Hepatocyte (in vitro differentiated cells): ENCODE results near the gene ITGAD. TPM values are rescaled to one million over a fixed set of nuclear protein-coding genes. Genes with fewer than 3 reads are reported as not detected.

Experiments
- DNase-seq: peaks from one replicate; pipeline ENCODE4 v3.0.0-alpha.2; 2016; ENCODE audit warnings: low spot score
- H2AFZ ChIP-seq: fragments of 200-600 bp; sonication (generic); 2 replicates; pipeline ENCODE4 v1.6.0; 2016; ENCODE audit warnings: antibody characterized with exemption, mild to moderate bottlenecking
- H3K27ac ChIP-seq: fragments of 200-600 bp; sonication (generic); 2 replicates; pipeline ENCODE4 v1.5.1; 2016; ENCODE audit warnings: mild to moderate bottlenecking
- H3K27me3 ChIP-seq: fragments of 200-600 bp; sonication (generic); 2 replicates; pipeline ENCODE4 v1.6.1; 2016
- H3K36me3 ChIP-seq: fragments of 200-600 bp; sonication (generic); replicated peaks from 2 replicates; pipeline ENCODE4 v1.5.1; 2016; ENCODE audit warnings: low read depth; ENCODE audit not compliant: insufficient read depth
- H3K4me1 ChIP-seq: fragments of 200-600 bp; sonication (generic); 2 replicates; pipeline ENCODE4 v1.5.1; 2016; ENCODE audit warnings: mild to moderate bottlenecking, moderate library complexity; ENCODE audit not compliant: insufficient read depth
- H3K4me2 ChIP-seq: fragments of 200-600 bp; sonication (generic); 2 replicates; pipeline ENCODE4 v1.6.0; 2016
- H3K4me3 ChIP-seq: fragments of 200-600 bp; sonication (generic); 2 replicates; pipeline ENCODE4 v1.5.1; 2016; ENCODE audit warnings: mild to moderate bottlenecking
- H3K79me2 ChIP-seq: fragments of 200-600 bp; sonication (generic); 2 replicates; pipeline ENCODE4 v1.6.0; 2017; ENCODE audit warnings: mild to moderate bottlenecking
- H3K9me2 ChIP-seq: fragments of 200-600 bp; sonication (generic); replicated peaks from 2 replicates; pipeline ENCODE4 v1.6.0; 2017; ENCODE audit warnings: mild to moderate bottlenecking; ENCODE audit not compliant: insufficient read depth
- H3K9me3 ChIP-seq: fragments of 200-600 bp; sonication (generic); 2 replicates; pipeline ENCODE4 v1.5.1; 2016; ENCODE audit warnings: low read depth, mild to moderate bottlenecking
- H4K20me1 ChIP-seq: fragments of 200-600 bp; sonication (generic); 2 replicates; pipeline ENCODE4 v1.6.0; 2016; ENCODE audit warnings: mild to moderate bottlenecking; ENCODE audit not compliant: insufficient read depth, poor library complexity, severe bottlenecking
- EZH2 ChIP-seq: fragments of 200-600 bp; sonication (generic); IDR thresholded peaks from 2 replicates; pipeline ENCODE4 v1.6.1; 2016; ENCODE audit warnings: antibody characterized with exemption, mild to moderate bottlenecking, borderline replicate concordance
- EZH2phosphoT487 ChIP-seq: fragments of 200-600 bp; sonication (generic); IDR thresholded peaks from one replicate; pipeline ENCODE4 v1.6.1; 2018; ENCODE audit warnings: antibody characterized with exemption, mild to moderate bottlenecking, low read depth, moderate library complexity; ENCODE audit not compliant: unreplicated experiment, severe bottlenecking
- WGBS: methylation state at CpG from one replicate; pipeline ENCODE4 v1.1.6; 2016; ENCODE audit warnings: low lambda C conversion rate; ENCODE audit errors: missing lambda C conversion rate; 5-methylcytosine and 5-hydroxymethylcytosine counted together
- polyA plus RNA-seq: library from polyadenylated mRNA; unstranded; fragments of >200 nt; fragmentation: Nextera tagmentation; extraction: Ambion mirVana; gene quantifications from 2 replicates; pipeline ENCODE4 v1.2.1, GENCODE V29; 2016
- total RNA-seq: library from RNA; depleted of rRNA; stranded (reverse); fragments of >200 nt; gene quantifications from 2 replicates; pipeline ENCODE4 v1.2.3, GENCODE V29; 2014
- TF ChIP-seq, protein P1 (sequence below): fragments of 200-600 bp; sonication (generic); IDR thresholded peaks from 2 replicates; pipeline ENCODE4 v1.5.1; 2016; ENCODE audit warnings: antibody characterized with exemption, mild to moderate bottlenecking; ENCODE audit not compliant: poor library complexity

Gene ITGAD
- total and polyA plus RNA-seq, 2 experiments from 2014 or later, result not detected

DNA sequence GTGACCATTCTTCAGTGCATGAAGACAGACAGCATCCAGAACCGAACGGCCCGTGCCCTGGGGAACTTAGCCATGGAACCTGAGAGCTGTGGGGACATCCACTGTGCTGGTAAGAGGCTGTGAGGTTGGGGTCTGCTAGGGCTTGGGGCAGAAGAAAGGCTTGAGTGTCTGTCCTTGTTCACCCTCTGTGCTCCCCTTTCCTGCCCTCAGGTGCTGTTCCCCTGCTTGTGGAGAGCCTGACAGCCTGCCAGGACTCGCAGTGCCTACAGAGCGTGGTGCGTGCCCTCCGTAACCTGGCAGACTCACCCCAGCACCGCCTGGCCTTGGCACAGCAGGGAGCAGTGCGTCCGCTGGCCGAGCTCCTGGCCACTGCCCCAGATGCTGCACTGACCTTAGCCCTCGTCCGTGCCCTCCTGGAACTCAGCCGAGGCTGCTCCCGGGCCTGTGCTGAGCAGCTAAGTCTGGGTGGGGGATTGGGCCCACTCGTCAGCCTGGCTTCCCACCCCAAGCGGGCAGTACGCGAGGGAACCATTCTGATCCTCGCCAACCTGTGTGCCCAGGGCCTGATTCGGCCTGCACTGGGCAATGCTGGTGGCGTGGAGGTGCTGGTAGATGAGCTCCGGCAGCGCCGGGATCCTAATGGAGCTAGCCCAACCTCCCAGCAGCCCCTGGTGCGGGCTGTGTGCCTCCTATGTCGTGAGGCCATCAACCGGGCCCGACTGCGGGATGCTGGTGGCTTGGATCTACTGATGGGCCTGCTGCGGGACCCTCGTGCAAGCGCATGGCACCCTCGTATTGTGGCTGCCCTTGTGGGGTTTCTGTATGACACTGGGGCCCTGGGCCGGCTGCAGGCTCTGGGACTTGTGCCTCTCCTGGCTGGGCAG lies 69.0 kb downstream of the ITGAD start:
- H3K9me2 ChIP-seq, result no peaks in the 10 kb centered on the region
- H4K20me1 ChIP-seq, result peaks cover 12% of the 10 kb centered on the region
- TF ChIP-seq EZH2, result no peak
- no peak for TF ChIP-seq EZH2phosphoT487
- TF ChIP-seq, protein P1, sequence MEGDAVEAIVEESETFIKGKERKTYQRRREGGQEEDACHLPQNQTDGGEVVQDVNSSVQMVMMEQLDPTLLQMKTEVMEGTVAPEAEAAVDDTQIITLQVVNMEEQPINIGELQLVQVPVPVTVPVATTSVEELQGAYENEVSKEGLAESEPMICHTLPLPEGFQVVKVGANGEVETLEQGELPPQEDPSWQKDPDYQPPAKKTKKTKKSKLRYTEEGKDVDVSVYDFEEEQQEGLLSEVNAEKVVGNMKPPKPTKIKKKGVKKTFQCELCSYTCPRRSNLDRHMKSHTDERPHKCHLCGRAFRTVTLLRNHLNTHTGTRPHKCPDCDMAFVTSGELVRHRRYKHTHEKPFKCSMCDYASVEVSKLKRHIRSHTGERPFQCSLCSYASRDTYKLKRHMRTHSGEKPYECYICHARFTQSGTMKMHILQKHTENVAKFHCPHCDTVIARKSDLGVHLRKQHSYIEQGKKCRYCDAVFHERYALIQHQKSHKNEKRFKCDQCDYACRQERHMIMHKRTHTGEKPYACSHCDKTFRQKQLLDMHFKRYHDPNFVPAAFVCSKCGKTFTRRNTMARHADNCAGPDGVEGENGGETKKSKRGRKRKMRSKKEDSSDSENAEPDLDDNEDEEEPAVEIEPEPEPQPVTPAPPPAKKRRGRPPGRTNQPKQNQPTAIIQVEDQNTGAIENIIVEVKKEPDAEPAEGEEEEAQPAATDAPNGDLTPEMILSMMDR, result no peak
- no peak overlapping the region for H3K27ac ChIP-seq
- no peaks in the 10 kb centered on the region for H3K36me3 ChIP-seq
- DNase-seq, result no peak
- WGBS, result 97% methylated on average over 35 of the region's 35 CpGs
- H3K4me2 ChIP-seq, result no peak overlapping the region
- H3K27me3 ChIP-seq, result no peaks in the 10 kb centered on the region
- no peak overlapping the region for H2AFZ ChIP-seq
- H3K4me1 ChIP-seq, result peaks cover 8% of the 10 kb centered on the region
- no peaks in the 10 kb centered on the region for H3K9me3 ChIP-seq
- H3K79me2 ChIP-seq, result peaks cover 19% of the 10 kb centered on the region
- H3K4me3 ChIP-seq, result no peak overlapping the region

DNA sequence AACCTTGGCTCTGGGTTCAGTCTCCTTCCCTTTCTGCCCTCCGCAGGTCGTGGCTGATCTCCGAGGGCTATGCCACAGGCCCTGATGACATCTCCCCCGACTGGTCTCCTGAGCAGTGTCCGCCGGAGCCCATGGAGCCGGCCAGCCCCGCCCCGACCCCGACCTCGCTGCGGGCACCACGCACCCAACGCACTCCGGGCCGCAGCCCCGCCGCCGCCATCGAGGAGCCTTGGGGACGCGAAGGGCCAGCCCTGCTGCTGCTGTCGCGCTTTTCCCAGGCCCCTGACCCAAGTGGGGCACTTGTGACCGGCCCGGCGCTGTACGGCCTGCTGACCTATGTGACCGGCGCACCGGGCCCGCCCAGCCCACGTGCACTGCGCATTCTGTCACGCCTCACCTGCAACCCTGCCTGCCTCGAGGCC lies 71.2 kb downstream of the ITGAD start:
- Histone ChIP-seq H3K9me2 (no peaks in the 10 kb centered on the region), H2AFZ (no peak overlapping the region), H3K27ac (no peak overlapping the region), H3K9me3 (no peaks in the 10 kb centered on the region), H3K79me2 (peaks cover 7% of the 10 kb centered on the region), H3K27me3 (no peaks in the 10 kb centered on the region), H3K4me3 (no peak overlapping the region), H3K4me1 (no peaks in the 10 kb centered on the region), H4K20me1 (no peaks in the 10 kb centered on the region), H3K4me2 (no peak overlapping the region), H3K36me3 (no peaks in the 10 kb centered on the region)
- no peak for DNase-seq
- WGBS, result 97% methylated on average over 30 of the region's 36 CpGs
- TF ChIP-seq EZH2phosphoT487 (no peak), EZH2 (no peak)
- TF ChIP-seq, protein P1, result no peak

DNA sequence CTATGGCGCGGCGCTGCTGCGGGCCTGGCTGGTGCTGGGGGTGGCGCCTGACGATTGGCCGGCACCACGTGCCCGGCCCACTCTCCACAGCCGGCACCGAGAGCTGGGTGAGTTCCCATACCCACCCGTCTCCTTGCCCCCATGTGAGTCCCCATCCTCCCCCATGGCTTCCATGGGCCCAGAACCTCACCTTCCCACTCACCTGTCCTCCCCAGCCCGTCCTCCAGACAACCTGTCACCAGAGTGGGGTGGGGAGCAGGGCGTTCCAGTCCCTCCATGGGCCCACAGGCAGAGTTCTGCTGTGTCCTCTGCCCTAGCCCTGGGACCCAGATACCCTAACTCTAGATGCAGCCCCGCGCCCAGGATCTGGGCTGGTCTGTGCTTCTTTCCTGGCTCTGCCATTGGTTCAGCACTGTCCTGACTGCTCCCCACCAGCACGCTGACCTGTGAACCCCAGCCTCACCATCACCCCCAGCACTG lies 71.7 kb downstream of the ITGAD start:
- H3K27me3 ChIP-seq, result no peaks in the 10 kb centered on the region
- TF ChIP-seq EZH2, result no peak
- TF ChIP-seq, protein P1, result no peak
- TF ChIP-seq EZH2phosphoT487, result no peak
- no peak overlapping the region for H3K4me2 ChIP-seq
- peaks cover 7% of the 10 kb centered on the region for H3K79me2 ChIP-seq
- no peaks in the 10 kb centered on the region for H3K9me3 ChIP-seq
- H3K9me2 ChIP-seq, result no peaks in the 10 kb centered on the region
- no peak overlapping the region for H2AFZ ChIP-seq
- 94% methylated on average over 17 of the region's 17 CpGs for WGBS
- H3K4me3 ChIP-seq, result no peak overlapping the region
- DNase-seq, result no peak
- H3K36me3 ChIP-seq, result no peaks in the 10 kb centered on the region
- H4K20me1 ChIP-seq, result no peaks in the 10 kb centered on the region
- H3K27ac ChIP-seq, result no peak overlapping the region
- H3K4me1 ChIP-seq, result no peaks in the 10 kb centered on the region
